Pulmonary artery endothelial cell (primary cell): ENCODE measurements around the gene CTDNEP1. TPM values are rescaled to one million over a fixed set of nuclear protein-coding genes. Genes with fewer than 3 reads are reported as not detected.
A peak's percentile ranks its signal among the peaks of the same experiment; 100 is the strongest.

Experiments used
- DNase-seq: peaks from one replicate; pipeline ENCODE4 v3.0.0-alpha.2; 2011; ENCODE audit warnings: low read depth, low spot score
- total RNA-seq: library from RNA; depleted of rRNA; stranded (reverse); fragments of >200 nt; gene quantifications from 2 replicates; pipeline ENCODE4 v1.2.3, GENCODE V29; 2014

Gene CTDNEP1
- total RNA-seq, 1 donor from 2014 or later: 30.7 TPM

- peak; percentile 32 for DNase-seq
Measured at GRCh38 chr17:7280519-7281073, 29.1 kb upstream of the CTDNEP1 start.

- DNase-seq: no peak
Measured at GRCh38 chr17:7279448-7279847, 27.9 kb upstream of the CTDNEP1 start.

DNA sequence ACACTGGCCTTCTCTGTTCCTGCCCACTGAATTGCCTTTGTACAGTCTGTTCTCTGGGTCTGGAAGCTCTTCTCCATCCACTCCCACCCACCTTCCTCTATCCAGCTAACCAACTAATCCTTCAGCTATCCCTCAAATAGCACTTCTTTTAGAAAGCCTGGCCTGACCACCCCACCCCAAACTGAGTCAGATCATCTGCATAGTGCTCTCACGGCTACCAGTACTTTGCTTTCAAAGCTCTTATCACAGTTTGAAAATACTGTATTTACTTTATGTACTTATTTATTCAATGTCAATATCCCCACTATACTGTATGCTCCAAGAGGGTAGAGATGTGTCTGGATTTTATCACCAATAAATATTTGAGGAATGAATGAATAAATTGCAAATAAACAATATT lies 15.2 kb upstream of the CTDNEP1 start:
- no peak for DNase-seq

DNA sequence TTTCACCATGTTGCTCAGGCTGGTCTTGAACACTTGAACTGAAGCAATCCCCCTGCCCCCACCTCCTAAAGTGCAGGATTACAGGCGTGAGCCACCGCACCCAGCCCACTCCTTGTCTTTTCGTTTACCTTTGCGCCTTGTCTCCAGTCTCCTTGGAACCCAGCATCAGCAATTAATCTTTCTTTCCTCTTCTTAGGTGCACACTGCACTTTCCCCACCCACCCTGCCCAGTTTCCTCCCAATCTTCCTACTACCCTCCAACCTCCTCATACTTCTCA lies 12.2 kb upstream of the CTDNEP1 start:
- no peak for DNase-seq

- no peak for DNase-seq
Measured at GRCh38 chr17:7262935-7263800, 11.6 kb upstream of the CTDNEP1 start.

DNA sequence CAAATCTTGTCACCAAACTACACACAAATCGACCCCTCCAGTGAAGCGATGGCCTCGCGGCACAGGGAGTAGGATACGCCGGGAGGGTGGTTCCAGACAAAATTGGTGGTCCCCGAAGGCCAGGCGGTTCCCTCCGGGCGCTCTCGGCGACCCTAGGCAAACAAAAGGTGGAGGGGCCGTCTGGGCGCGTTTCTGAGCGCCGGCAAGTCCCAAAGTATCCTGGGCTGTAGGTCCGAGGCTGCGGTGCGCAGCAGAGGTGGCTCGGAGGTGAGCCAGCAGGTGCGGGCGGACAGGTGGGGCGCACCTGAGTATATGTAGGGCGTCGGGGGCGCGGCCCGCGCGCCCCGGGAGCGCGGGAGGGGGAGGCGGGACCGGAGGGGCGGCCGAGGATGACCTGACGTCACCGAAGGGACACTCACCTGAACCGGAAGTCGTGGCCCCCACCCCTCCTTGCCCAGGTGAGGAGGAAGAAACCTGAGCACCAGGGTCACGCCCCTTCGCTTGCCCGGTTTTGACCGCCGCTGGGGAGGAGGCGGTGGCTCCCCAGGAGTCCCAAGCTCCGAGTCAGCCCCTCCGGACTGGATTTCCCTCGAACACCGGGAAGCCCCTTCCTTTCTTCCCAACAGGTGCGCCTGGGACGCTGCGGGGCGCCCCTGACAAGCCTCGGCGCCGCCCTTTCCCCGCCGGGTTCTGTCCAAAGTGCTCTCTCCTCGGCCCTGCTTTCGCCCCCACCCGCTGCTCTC lies 10.8 kb upstream of the CTDNEP1 start, which contains the start of gene CLDN7:
Gene CLDN7 (minus strand): TSS at position 287 of the 743 bp plus-strand sequence. CDS start 435 bp downstream, outside the sequence.
- DNase-seq: no peak

DNA sequence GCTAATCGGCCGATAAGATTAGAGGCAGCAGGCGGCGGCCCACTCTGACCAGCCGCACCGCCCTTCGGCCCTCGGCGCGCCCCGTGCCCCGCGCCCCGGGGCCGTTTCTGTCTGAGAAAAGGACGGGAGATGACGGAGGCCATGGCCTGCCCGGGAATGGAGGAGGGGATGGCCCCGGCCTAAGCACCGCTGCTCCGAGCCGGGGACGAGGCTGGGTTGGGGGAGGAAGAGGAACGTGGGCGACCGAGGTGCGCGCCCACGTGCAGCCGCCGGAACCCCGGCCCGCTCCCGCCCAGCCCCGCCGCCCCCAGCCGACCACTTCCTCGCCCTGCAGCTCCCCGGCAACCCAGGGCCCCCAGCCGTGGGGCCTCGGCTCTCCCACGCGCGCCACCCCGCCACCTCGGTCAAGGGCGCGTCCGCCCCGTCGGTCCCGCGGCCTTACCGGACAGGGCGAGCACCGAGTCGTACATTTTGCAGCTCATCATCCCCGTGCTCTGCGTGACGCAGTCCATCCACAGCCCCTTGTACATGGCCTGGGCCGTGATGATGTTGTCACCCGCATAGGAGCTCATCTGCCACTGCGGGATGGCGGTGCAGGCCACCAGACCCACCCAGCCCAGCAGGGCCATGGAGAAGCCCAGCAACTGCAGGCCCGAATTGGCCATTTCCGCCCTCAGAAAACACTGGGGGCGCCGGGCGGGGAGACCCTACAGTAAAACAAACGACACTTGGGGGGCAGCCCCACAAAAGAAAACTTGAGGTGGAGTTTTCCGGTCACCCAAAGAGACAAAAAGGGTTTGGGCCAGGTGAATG lies 10.1 kb upstream of the CTDNEP1 start:
- no peak for DNase-seq

- DNase-seq: no peak
Measured at GRCh38 chr17:7260651-7261378, 9.3 kb upstream of the CTDNEP1 start.

DNA sequence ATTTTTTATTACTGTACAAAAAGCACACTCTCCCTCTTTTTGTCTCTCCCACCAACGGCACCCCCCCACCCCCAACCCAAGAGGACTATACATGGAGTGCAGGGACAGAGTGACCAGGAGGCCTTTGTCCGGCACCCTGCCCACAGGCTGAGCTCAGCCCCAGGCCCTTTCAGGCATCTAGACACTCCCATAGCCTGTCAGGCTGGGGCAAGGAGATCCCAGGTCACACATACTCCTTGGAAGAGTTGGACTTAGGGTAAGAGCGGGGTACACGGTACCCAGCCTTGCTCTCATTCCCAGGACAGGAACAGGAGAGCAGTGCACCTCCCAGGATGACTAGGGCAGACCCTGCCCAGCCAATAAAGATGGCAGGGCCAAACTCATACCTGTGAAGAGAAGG lies 8.6 kb upstream of the CTDNEP1 start:
- no peak for DNase-seq

GRCh38 chr17:7259555-7259889 lies 8.0 kb upstream of the CTDNEP1 start:
- DNase-seq: no peak

DNA sequence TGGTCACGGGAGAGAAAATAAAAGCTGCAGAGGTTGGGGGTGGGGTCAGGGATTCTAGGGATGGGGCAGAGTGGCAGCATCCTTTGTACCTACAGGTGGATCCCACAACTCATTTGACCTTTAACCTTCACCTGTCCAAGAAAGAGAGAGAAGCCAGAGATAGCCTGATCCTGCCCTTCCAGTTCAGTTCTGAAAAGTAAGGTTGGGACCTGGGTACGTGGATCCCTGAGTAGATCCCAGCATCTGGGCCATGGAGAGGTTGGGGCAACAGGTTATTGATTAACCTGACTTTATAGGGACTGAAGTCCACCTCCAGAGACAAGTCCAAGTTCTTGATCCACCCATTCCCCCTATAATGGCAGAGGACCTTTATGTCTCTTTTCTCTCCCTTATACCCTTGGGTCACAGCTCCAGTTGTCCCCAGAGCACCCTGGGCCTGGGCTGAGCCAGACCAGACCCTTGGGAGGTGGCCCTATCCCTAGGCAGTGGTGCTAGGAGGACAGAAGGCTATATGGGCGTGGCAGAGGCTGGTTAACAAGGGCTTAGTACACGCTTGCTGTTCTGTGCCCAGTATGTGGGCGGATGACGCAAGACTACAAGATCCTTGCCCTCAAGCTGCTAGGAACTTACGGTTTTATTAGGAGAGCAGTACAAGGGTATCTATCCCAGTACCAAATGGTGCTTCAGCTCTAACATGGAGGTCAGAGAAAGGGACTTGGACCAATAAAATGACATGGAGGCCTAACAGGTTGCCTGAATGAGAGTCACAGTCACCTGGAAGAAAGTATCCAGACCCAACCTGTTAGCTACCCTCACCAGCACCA lies 7.4 kb upstream of the CTDNEP1 start:
- DNase-seq: no peak

GRCh38 chr17:7256766-7257456 lies 5.4 kb upstream of the CTDNEP1 start:
- no peak for DNase-seq

GRCh38 chr17:7254511-7254910 lies 3.0 kb upstream of the CTDNEP1 start:
- DNase-seq: no peak

- no peak for DNase-seq
Measured at GRCh38 chr17:7253082-7253481, 1.5 kb upstream of the CTDNEP1 start.

DNA sequence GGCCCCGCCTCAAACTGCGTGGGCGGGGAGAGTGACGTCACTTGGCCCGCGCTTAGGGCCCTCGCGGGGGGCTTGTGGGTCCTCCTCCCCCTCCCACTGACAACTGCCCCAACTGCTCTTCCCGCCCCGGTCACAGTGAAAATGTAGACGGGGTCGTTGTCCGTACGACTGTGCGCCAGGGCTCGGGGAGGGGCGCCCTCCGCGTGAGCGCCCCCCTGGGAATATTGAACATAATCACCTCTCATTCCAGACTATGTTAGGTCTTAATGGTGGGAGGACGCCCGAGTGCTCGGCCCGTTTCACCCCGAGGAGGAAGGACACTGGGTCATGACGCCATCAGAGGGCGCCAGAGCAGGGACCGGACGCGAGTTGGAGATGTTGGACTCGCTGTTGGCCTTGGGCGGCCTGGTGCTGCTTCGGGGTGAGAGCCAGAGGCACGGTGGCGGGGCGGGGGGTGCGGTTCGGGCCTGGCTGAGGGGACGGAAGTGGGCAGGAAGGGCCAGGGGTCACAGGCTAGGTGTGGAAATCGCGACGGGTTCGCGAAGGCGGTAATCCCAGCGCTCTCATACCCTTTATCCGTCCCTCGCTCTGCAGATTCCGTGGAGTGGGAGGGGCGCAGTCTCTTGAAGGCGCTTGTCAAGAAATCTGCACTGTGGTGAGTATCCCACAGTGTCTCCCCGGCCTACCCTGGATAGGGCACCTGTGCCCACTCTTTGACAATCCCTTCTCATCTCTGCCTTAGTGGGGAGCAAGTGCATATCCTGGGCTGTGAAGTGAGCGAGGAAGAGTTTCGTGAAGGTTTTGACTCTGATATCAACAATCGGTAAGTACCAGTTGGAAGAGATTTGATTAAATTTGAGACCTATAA lies 876 bp upstream of the CTDNEP1 start, which contains the start of gene ELP5:
Gene ELP5 (plus strand): TSS at position 40 of the 868 bp plus-strand sequence. CDS start 336 bp downstream, at position 376.
- peak; percentile 82 for DNase-seq

DNA sequence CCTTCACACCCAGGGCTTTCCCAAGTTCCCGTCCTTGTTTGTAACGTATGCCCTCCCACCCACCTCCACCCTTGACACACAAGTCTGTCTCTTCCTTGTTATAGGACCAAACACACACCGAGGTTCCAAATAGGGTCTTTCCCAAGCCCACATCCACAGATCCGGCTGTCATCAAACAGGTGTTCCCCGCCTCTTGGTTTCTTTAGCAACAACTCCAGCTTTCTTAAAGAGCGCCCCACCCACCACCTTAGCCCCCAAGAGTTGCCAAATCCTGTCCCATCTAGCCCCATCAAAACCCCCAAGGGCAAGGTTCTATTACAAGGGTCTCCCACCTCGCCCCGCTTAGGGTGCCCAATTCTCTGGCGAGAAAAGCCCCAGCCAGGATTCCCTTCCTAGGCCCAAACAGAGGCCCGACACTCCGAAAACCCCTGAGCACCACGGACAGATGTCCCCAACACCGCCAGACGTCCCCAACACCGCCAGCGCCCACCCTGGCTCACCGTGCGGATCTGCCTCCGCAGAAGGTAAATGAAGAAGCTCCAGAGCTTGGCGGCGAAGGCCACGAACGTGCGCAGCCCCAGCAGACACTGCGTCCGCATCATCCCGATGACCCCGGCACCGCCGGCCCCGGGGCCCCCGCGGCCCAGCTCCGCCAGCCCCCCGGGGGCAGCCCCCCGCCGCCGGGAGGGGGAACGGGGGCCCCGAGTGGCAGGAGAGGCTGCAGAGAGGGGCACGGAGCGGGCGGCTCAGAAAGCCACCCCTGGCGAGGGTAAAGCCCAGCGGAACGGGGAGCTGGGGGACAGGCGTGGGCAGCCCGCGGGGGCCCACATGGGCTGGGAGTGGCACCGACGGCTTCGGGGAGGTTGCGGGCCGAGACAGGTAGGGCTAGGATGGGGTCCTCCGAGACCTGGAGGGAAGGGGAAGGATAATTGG lies 573 bp downstream of the CTDNEP1 start:
- DNase-seq: no peak

- DNase-seq: no peak
Measured at GRCh38 chr17:7249830-7250229, 1.7 kb downstream of the CTDNEP1 start.
